H1 (cell line): ENCODE data around the gene CCDC88C. TPM values are rescaled to one million over a fixed set of nuclear protein-coding genes. Genes with fewer than 3 reads are reported as not detected.

Experiments
- CTCF ChIA-PET: fragments of 300-600 bp; sonication (Branson Sonifier 250); formaldehyde crosslinking; loops from one replicate; lab custom pipeline; 2021; ENCODE audit not compliant: partially characterized antibody; lab: Charles Lee
- POLR2A ChIA-PET: fragments of 300-600 bp; sonication (Branson Sonifier 250); formaldehyde crosslinking; loops from one replicate; lab custom pipeline; 2021; ENCODE audit warnings: inconsistent platforms; ENCODE audit not compliant: partially characterized antibody; lab: Charles Lee
- DNase-seq, 2 experiments: peaks; one replicate each; pipeline versions ENCODE4 v3.0.0 to v3.0.0-alpha.2; 2010 to 2022; ENCODE audit warnings: low spot score in 2 of 2, low read depth in 1 of 2, mixed read lengths in 1 of 2
- FAIRE-seq: peaks from 2 replicates; lab custom pipeline; 2011; peaks lifted over from hg19 to GRCh38; lab: Jason Lieb, UNC
- H2AFZ ChIP-seq: 2 replicates; pipeline ENCODE4 v1.8.1; 2012; ENCODE audit warnings: low read length, inconsistent platforms
- H2AK5ac ChIP-seq: 2 replicates; pipeline ENCODE4 v1.6.1; 2013; ENCODE audit warnings: low read depth, low read length
- H2BK120ac ChIP-seq: replicated peaks from 2 replicates; pipeline ENCODE3; 2013; ENCODE audit warnings: low read depth, low read length, inconsistent platforms
- H2BK12ac ChIP-seq: 2 replicates; pipeline ENCODE4 v1.6.1; 2013; ENCODE audit warnings: low read depth, low read length
- H2BK15ac ChIP-seq: 2 replicates; pipeline ENCODE4 v1.6.1; 2013; ENCODE audit warnings: low read length
- H2BK20ac ChIP-seq: 2 replicates; pipeline ENCODE4 v1.6.1; 2013; ENCODE audit warnings: low read length
- H2BK5ac ChIP-seq: 2 replicates; pipeline ENCODE4 v1.6.1; 2013; ENCODE audit warnings: low read depth, low read length
- H3K14ac ChIP-seq: 2 replicates; pipeline ENCODE4 v1.6.1; 2013; ENCODE audit warnings: inconsistent platforms; ENCODE audit not compliant: insufficient read length
- H3K18ac ChIP-seq: 2 replicates; pipeline ENCODE4 v1.6.1; 2013; ENCODE audit warnings: low read length; ENCODE audit errors: extremely low read depth
- H3K23ac ChIP-seq: 2 replicates; pipeline ENCODE4 v1.6.1; 2013; ENCODE audit warnings: inconsistent platforms; ENCODE audit not compliant: insufficient read length
- H3K23me2 ChIP-seq: 2 replicates; pipeline ENCODE4 v1.6.1; 2013; ENCODE audit warnings: low read depth, low read length
- H3K27ac ChIP-seq: 2 replicates; pipeline ENCODE4 v1.6.1; 2011; ENCODE audit warnings: low read depth, low read length, inconsistent platforms
- H3K27me3 ChIP-seq, 4 experiments: replicated peaks in 1 of 4; 1 replicate in 1 of 4; 2 replicates in 3 of 4; pipeline versions ENCODE4 v1.6.1 to v1.8.1; 2011 to 2013; ENCODE audit warnings: low read length in 3 of 4, mild to moderate bottlenecking in 3 of 4, inconsistent platforms in 2 of 4, mixed read lengths in 2 of 4, moderate library complexity in 1 of 4; ENCODE audit not compliant: control insufficient read depth in 3 of 4, insufficient read depth in 3 of 4; ENCODE audit errors: extremely low read depth in 1 of 4
- H3K36me3 ChIP-seq, 4 experiments: 2 replicates each; pipeline versions ENCODE4 v1.6.1 to v1.8.1; 2011 to 2013; ENCODE audit warnings: mild to moderate bottlenecking in 4 of 4, low read length in 3 of 4, moderate library complexity in 2 of 4, control low read depth in 1 of 4, inconsistent platforms in 1 of 4; ENCODE audit not compliant: insufficient read depth in 4 of 4, control insufficient read depth in 2 of 4
- H3K4ac ChIP-seq: replicated peaks from 2 replicates; pipeline ENCODE3; 2013; ENCODE audit warnings: low read length, low read depth, mixed read lengths, inconsistent platforms; ENCODE audit not compliant: insufficient read length
- H3K4me1 ChIP-seq, 4 experiments: replicated peaks in 1 of 4; 1 replicate in 1 of 4; 2 replicates in 3 of 4; pipeline versions ENCODE4 v1.6.1 to v1.8.1; 2011 to 2013; ENCODE audit warnings: low read length in 3 of 4, inconsistent platforms in 2 of 4, mixed read lengths in 1 of 4; ENCODE audit not compliant: insufficient read depth in 4 of 4, control insufficient read depth in 3 of 4
- H3K4me2 ChIP-seq, 2 experiments: 2 replicates each; pipeline versions ENCODE4 v1.6.1 to v1.8.1; 2011 to 2013; ENCODE audit warnings: low read depth in 2 of 2, low read length in 2 of 2, control low read depth in 1 of 2, inconsistent platforms in 1 of 2, mild to moderate bottlenecking in 1 of 2; ENCODE audit not compliant: insufficient read depth in 1 of 2
- H3K4me3 ChIP-seq, 4 experiments: fragments of 200-600, 300-600 bp in 1 of 4; sonication (generic), shearing (Covaris generic), sonication (Bioruptor Twin) in 1 of 4; 2 replicates each; pipeline versions ENCODE4 v1.5.1 to v1.8.1; 2011 to 2016; ENCODE audit warnings: low read length in 4 of 4, low read depth in 3 of 4, control low read depth in 2 of 4, inconsistent platforms in 2 of 4, mild to moderate bottlenecking in 2 of 4, mixed read lengths in 1 of 4, moderate library complexity in 1 of 4; ENCODE audit not compliant: insufficient read depth in 2 of 4; ENCODE audit errors: extremely low read depth in 1 of 4
- H3K56ac ChIP-seq: replicated peaks from 2 replicates; pipeline ENCODE3; 2013; ENCODE audit warnings: low read depth, mild to moderate bottlenecking, mixed read lengths, low read length, inconsistent platforms; ENCODE audit not compliant: insufficient read length
- H3K79me1 ChIP-seq: 2 replicates; pipeline ENCODE4 v1.6.1; 2013; ENCODE audit warnings: low read depth, low read length, control low read depth
- H3K79me2 ChIP-seq, 2 experiments: 2 replicates each; pipeline versions ENCODE4 v1.6.1 to v1.8.1; 2012 to 2013; ENCODE audit warnings: low read length in 2 of 2, mild to moderate bottlenecking in 2 of 2, inconsistent platforms in 1 of 2; ENCODE audit not compliant: insufficient read depth in 2 of 2, control insufficient read depth in 1 of 2
- H3K9ac ChIP-seq, 4 experiments: replicated peaks in 1 of 4; 1 replicate in 1 of 4; 2 replicates in 3 of 4; pipeline versions ENCODE4 v1.6.1 to v1.8.1; 2011 to 2013; ENCODE audit warnings: low read depth in 3 of 4, low read length in 3 of 4, control low read depth in 2 of 4, mild to moderate bottlenecking in 2 of 4, moderate library complexity in 2 of 4, inconsistent platforms in 1 of 4; ENCODE audit errors: extremely low read depth in 1 of 4
- H3K9me3 ChIP-seq, 2 experiments: 2 replicates each; pipeline versions ENCODE4 v1.6.1 to v1.8.1; 2012 to 2013; ENCODE audit warnings: mild to moderate bottlenecking in 2 of 2, moderate library complexity in 2 of 2, control low read depth in 1 of 2, inconsistent platforms in 1 of 2, low read depth in 1 of 2, low read length in 1 of 2, mixed read lengths in 1 of 2; ENCODE audit not compliant: insufficient read depth in 2 of 2
- H4K20me1 ChIP-seq, 2 experiments: replicated peaks in 1 of 2; 2 replicates each; pipeline versions ENCODE3 to v1.8.1; 2011 to 2013; ENCODE audit warnings: inconsistent platforms in 2 of 2, low read length in 2 of 2, mild to moderate bottlenecking in 1 of 2; ENCODE audit not compliant: insufficient read depth in 2 of 2, control insufficient read depth in 1 of 2
- H4K5ac ChIP-seq: 2 replicates; pipeline ENCODE4 v1.6.1; 2013; ENCODE audit warnings: low read length, low read depth, mixed read lengths, inconsistent platforms; ENCODE audit not compliant: insufficient read length
- H4K8ac ChIP-seq: 2 replicates; pipeline ENCODE4 v1.8.0; 2013; ENCODE audit warnings: mild to moderate bottlenecking, moderate library complexity, low read length, inconsistent platforms; ENCODE audit not compliant: insufficient read depth; ENCODE audit errors: extremely low read depth
- H4K91ac ChIP-seq: replicated peaks from 2 replicates; pipeline ENCODE3; 2013; ENCODE audit warnings: low read length, mixed read lengths, inconsistent platforms; ENCODE audit not compliant: insufficient read length
- WGBS, 2 experiments: shearing (Covaris generic) in 1 of 2; methylation state at CpG; one replicate each; pipeline versions ENCODE4 v1.1.6 to v1.1.7; 2013 to 2015; ENCODE audit warnings: low lambda C conversion rate in 2 of 2, mixed read lengths in 2 of 2, inconsistent platforms in 1 of 2, low coverage in 1 of 2, missing lambda C conversion rate in 1 of 2; ENCODE audit not compliant: insufficient replicate concordance in 2 of 2, insufficient coverage in 1 of 2, insufficient read length in 1 of 2; ENCODE audit errors: extremely low coverage in 1 of 2, missing lambda C conversion rate in 1 of 2; 5-methylcytosine and 5-hydroxymethylcytosine counted together
- polyA plus RNA-seq, 7 experiments: library from polyadenylated mRNA; depleted of rRNA in 3 of 7; stranded (reverse) in 5 of 7; unstranded in 2 of 7; fragments of >200 nt in 5 of 7; fragments of 200-250 nt in 2 of 7; gene quantifications; 1 replicate in 5 of 7; 2 replicates in 1 of 7; 4 replicates in 1 of 7; pipeline versions ENCODE4 v1.2.1 to v1.2.3, GENCODE V29; 2011 to 2013; ENCODE audit warnings: missing spikeins in 2 of 7, mixed read lengths in 2 of 7
- total RNA-seq: library from RNA; stranded (reverse); fragmentation: NEBNext Ultra II Directional; extraction: Animal tissue kit (Norgen Biotek cat#: 25700); gene quantifications from 2 replicates; pipeline ENCODE4 v1.2.1, GENCODE V29; 2021

Gene CCDC88C
- total and polyA plus RNA-seq, 2 of the 8 experiments (the other 6 are each of a cell fraction or from before 2014, with no cell fraction given), result 10.3 to 57.7 TPM

DNA sequence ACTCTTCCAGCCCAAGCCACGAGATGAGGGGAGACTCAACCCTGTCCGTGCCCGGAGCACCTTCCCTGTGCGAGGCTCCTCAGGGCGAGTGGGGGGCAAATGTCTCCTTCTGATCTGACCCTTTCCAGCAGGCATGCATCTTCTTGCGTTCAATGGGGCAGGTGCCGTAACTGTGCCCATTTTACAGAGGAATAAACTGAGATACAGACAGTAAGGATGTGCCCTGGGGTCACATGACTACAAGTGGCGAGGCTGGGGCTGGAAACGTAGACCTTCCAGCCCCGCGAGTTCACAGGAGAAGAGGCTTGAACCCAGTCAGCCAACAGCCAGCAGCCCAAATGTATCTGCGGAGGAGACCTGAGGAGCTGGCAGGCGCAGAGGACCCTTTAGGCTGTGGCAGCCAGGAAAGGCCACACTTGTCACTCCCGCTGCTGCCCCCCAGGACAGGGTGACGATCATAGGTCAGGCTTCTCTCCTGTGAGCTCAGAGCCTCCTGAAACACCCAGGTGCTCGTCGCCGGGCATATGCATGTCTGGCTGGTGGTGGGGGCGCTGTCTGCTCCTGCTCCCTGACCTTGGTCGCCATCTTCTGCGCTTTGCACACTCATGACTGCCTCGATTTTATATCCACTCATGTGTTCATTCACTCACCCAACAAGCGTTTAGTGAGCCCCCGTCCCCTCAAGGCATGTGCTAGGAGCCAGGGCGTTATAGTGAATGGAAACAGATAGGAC, 41.7 kb downstream of the CCDC88C start:
- no peak overlapping the region for H4K8ac ChIP-seq
- H3K9me3 ChIP-seq, result no peaks in the 10 kb centered on the region
- ChIA-PET CTCF (interaction anchor here (1.0 to 4.9 kb wide), 10 partner anchors 16 to 52 kb away, joined by 3 to 44 read pairs (median 6); partner anchors contain the start of gene CCDC88C), POLR2A (interaction anchor here (1.2 to 2.7 kb wide), 3 partner anchors 11 to 42 kb away, joined by 4 to 12 read pairs (median 5); partner anchors contain the start of gene CCDC88C)
- peaks cover 0 to 93% of the 10 kb centered on the region in 2 experiments; a peak in 2 of 4 replicates for H3K79me2 ChIP-seq
- FAIRE-seq (no peak), DNase-seq (no peak)
- H2BK20ac ChIP-seq, result no peak overlapping the region
- no peaks in the 10 kb centered on the region for H3K27me3 ChIP-seq
- H2AFZ ChIP-seq, result no peak overlapping the region
- no peak overlapping the region for H3K4me2 ChIP-seq
- H3K56ac ChIP-seq, result no peak overlapping the region
- no peak overlapping the region for H3K4me3 ChIP-seq
- 90% methylated on average over 25 of the region's 25 CpGs; no CpG with 5 or more reads in 1 of the 2 experiments for WGBS, 2 experiments
- no peak overlapping the region for H2BK12ac ChIP-seq
- H2BK5ac ChIP-seq, result 0 out of 2 replicates have a peak overlapping the region, but pooled peaks have one; percentile 18
- no peak overlapping the region for H3K18ac ChIP-seq
- no peak overlapping the region for H4K91ac ChIP-seq
- H3K14ac ChIP-seq, result no peak overlapping the region
- no peaks in the 10 kb centered on the region for H3K23me2 ChIP-seq
- H3K4ac ChIP-seq, result peak overlapping the region; percentile 10
- no peak overlapping the region for H4K5ac ChIP-seq
- H4K20me1 ChIP-seq, result peaks cover 31 to 32% of the 10 kb centered on the region in 2 experiments
- H3K36me3 ChIP-seq, result no peaks in the 10 kb centered on the region
- H2BK120ac ChIP-seq, result no peak overlapping the region
- no peak overlapping the region for H3K23ac ChIP-seq
- H2BK15ac ChIP-seq, result no peak overlapping the region
- 0 out of 2 replicates have a peak overlapping the region, but pooled peaks have one; percentile 2 for H2AK5ac ChIP-seq
- H3K27ac ChIP-seq, result no peak overlapping the region
- peaks cover 37% of the 10 kb centered on the region for H3K79me1 ChIP-seq
- no peak overlapping the region for H3K9ac ChIP-seq
- peaks cover 6 to 55% (median 31%) of the 10 kb centered on the region in 4 experiments for H3K4me1 ChIP-seq
